HG02588 (cell line): ENCODE data around the gene SLC4A8.
"Not testable (repeated sequence)": the region's sequence is repeated elsewhere in the genome, so short reads cannot be mapped to it uniquely, and the experiment has no call there.

Experiments
- ATAC-seq: cut with Tn5 transposase; IDR thresholded peaks from one replicate; pipeline ENCODE4 v1.9.1; 2021; ENCODE audit warnings: mild to moderate bottlenecking, moderate library complexity; ENCODE audit not compliant: unreplicated experiment

SLC4A8 gene

DNA sequence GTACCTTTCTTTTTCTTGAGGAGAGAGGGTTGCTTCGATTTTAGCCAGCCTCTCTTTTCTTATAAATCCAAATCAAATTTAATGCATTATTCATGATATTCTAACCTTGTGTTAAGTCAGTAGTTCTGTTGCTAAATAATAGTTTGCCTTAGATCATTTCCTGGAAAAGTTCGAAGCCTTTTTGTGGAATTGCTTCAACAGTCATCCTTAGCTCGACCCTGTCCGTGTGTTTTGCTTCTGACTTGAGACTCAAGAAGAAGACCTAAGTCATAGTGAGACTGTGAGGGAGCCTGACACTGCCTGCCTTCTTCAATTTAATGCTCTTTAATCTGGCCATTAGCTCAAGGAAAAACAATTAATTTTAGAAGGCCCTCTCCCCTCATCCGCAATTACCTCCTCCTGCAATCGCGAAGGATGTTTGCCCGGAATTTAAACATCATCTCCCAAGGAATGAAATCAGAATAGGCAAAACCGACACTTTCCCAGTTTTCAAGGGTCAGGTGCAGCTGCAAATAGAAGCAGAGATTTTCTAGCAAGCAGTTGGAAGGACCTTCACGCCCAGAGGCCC, 453 bp upstream of the SLC4A8 start:
- no peak for ATAC-seq

DNA sequence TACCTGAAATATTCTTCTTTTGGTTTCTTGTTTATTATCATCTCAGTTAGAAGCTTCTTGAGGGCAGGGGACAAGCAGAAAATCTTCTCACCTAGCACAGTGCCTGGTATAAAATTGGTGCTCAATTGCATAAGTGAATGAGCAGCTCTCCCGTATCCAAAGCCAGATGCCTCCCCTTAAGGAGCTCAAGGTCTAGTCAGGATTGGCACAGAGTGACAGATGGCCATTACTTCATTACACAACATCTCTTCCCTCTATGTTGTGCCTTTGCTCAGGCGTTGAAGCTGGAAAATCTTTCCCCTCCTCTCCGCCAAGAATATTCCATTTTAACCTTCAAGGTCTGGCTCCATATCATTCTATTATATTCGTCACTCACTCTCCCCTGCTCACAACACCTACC, 3.6 kb downstream of the SLC4A8 start:
- no peak for ATAC-seq

- no peak for ATAC-seq
These were observed 5.1 kb downstream of the SLC4A8 start for GRCh38 chr12:51429700-51430099.

- no peak for ATAC-seq
These were observed 5.7 kb downstream of the SLC4A8 start for GRCh38 chr12:51430196-51430895.

- no peak for ATAC-seq
These were observed 8.3 kb downstream of the SLC4A8 start for GRCh38 chr12:51432921-51433320.

GRCh38 chr12:51434305-51434704, 9.7 kb downstream of the SLC4A8 start:
- ATAC-seq: no peak

DNA sequence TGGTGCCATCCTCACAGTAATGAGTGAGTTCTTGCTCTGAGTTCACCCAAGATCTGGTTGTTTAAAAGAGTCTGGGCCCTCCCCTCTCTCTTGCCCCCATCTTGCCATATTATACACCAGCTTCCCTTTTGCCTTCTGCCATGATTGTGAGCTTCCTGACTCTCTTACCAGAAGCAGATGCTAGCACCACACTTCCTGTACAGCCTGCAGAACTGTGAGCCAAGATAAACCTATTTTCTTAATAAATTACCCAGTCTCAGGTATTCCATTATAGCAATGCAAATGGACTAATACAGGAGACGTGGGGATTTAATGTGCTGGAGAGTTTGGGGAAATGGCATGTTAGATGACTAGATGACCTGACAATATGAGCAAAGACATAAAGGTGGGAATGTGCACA, 12.8 kb downstream of the SLC4A8 start:
- no peak for ATAC-seq

DNA sequence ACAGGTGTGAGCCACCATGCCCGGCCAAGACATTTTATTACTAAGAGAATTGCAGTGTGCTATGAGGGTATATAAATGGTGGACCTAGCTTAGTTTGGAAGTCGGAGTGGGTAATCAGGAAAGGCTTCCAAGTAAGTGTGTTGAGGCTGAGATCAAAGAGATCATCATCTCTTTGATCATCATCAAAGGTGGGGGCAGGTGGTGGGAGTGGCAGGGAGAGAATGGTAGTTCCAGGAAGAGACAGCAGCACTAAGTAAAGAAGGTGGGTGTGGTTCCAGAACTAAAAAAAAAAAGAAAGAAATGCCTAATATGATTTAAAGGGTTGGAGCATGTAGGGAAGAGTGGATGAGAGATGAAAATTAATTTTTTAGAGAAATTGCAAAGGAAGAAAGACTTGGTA, 14.7 kb downstream of the SLC4A8 start:
- ATAC-seq: no peak

GRCh38 chr12:51441583-51441982, 17.0 kb downstream of the SLC4A8 start:
- no peak for ATAC-seq

GRCh38 chr12:51442324-51442723, 17.7 kb downstream of the SLC4A8 start:
- ATAC-seq: no peak

- no peak for ATAC-seq
These were observed 18.9 kb downstream of the SLC4A8 start for GRCh38 chr12:51443573-51443972.

DNA sequence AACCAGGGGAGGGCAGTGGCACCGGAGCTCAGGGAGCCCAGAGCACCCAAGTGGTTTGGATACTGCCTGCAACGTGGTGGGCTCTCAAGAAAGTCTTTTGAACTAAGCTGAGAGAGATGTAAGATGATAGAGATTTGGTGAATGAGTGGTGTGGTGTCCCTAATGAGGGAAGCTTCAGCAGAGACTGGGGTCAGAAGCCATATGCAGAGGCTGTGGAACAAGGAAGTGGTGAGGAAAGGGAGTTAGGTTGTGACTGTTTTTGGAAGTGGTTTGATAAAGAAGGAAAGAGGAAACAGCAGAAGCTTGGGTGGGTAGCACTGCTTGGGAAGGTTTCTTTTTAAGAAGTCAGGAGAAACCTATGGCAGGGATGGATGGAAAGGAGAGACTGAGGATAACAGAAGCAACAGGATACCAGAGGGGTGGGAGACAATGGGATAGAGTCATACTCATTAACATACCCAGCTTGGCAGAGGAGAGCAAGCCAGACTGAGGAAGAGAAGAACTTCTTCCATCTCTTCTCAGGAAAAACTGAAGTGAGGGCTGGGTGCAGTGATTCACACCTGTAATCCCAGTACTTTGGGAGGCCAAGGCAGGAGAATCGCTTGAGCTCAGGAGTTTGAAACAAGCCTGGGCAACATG, 24.1 kb downstream of the SLC4A8 start:
- no peak for ATAC-seq

DNA sequence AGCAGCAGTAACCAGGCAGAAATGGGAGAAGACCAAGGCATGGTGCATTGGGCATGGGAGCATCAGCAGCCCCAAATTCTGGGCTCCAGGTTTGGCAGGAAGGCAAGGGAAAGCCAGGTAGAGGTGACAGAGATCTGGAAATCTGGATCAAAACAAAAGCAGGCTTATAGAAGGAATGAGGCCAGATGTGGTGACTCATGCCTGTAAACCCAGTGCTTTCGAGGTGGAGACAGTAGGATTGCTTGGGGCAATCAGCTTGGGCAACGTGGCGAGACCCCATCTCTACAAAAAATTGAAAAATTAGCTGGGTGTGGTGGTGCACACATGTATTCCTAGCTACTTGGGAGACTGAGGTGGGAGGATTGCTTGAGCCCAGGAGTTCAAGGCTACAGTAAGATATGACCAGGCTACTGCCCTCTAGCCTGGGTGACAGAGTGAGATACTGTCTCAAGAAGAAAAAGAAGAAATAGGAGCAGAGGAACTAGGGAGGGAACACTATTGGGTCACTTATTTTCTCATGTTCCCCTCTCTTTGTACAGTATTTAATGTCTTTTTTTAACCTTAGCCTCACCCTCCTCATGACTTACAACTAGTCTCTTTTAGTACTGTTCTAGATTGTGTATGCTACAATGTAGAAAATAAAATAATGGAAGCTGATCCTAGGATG, 25.1 kb downstream of the SLC4A8 start:
- no peak for ATAC-seq

- ATAC-seq: no peak
These were observed 25.7 kb downstream of the SLC4A8 start for GRCh38 chr12:51450333-51450732.

- no peak for ATAC-seq
These were observed 26.2 kb downstream of the SLC4A8 start for GRCh38 chr12:51450806-51451205.

DNA sequence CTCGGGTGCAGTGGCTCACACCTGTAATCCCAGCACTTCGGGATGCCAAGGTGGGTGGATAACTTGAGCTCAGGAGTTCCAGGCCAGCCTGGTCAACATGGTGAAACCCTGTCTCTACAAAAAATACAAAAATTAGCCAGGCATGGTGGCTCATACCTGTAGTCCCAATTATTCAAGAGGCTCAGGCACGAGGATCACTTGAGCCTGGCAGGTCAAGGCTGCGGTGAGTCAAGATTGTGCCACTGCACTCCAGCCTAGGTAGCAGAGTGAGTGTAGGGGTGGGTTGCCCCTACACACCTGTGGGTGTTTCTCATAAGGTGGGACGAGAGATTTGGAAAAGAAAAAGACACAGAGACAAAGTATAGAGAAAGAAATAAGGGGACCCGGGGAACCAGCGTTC, 29.4 kb downstream of the SLC4A8 start:
- ATAC-seq: not testable (repeated sequence)

DNA sequence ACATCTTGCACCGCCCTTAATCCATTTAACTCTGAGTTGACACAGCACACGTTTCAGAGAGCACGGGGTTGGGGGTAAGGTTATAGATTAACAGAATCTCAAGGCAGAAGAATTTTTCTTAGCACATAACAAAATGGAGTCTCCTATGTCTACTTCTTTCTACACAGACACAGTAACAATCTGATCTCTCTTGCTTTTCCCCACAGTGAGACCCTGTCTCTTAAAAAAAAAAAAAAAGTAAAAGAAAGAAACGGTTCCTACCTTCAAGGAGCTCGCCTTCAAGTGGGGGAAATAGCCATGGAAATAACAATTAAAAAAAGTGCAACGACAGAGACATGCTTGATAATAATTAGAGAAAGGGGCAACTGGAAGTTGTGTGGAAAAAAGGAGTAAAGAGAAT, 30.4 kb downstream of the SLC4A8 start:
- ATAC-seq: not testable (repeated sequence)

GRCh38 chr12:51458635-51459034, 34.0 kb downstream of the SLC4A8 start:
- no peak for ATAC-seq

DNA sequence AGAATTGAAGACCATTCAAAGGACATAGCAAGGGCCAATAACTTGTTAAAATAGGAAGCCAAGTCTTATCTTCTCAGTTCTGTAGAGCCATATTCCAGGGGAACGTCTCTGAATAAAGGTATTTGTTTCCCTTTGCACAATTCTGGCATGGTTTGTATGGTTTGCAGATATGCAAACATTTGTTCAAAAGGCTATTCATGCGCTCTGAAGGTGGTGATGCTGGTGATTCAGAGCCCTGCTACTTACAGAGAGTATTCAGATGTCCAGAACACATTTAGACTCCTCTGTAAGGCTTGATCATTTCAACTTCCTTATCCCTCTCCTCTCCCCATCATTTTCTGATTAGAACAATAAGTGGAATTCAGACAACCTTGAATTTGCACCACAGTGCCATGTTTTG, 35.9 kb downstream of the SLC4A8 start:
- ATAC-seq: no peak

DNA sequence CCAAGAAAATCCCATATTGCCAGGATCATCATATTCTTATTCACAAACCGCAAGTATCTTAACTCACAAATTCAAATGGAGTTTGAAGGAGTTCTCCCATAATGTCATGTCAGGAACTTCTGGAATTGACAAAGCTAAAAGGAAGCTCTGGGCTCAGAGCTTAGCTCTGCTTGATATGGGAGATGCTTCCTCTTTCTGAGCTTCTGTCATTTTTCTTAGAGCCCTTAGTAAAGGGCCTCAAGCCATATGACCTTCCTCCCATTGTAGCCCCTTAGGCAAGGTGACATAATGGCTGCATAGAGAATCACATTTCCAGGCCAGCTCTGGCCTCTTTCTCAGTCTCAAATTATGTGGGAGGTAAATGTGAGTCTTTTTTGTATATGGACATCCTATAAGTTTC, 40.9 kb downstream of the SLC4A8 start:
- no peak for ATAC-seq

- ATAC-seq: no peak
These were observed 45.5 kb downstream of the SLC4A8 start for GRCh38 chr12:51470116-51470515.
